SK-N-SH (cell line): ENCODE measurements around the gene GSK3A. TPM values are rescaled to one million over a fixed set of nuclear protein-coding genes. Genes with fewer than 3 reads are reported as not detected.

Source experiments
- CTCF ChIA-PET: fragments of 300-600, 350-600 bp; formaldehyde crosslinking; extraction: SDS; loops from one replicate; lab custom pipeline; 2021; lab: Yijun Ruan, JAX
- POLR2A ChIA-PET: fragments of 350-600 bp; sonication (Branson Sonifier 250); formaldehyde crosslinking; extraction: SDS; loops from one replicate; lab custom pipeline; 2020; ENCODE audit warnings: antibody characterized with exemption, inconsistent platforms; lab: Yijun Ruan, JAX
- DNase-seq: peaks from one replicate; pipeline ENCODE4 v3.0.0; 2012
- H2AFZ ChIP-seq: fragments of 200-600 bp; sonication (generic); 2 replicates; pipeline ENCODE4 v1.8.1; 2016; ENCODE audit warnings: antibody characterized with exemption, mild to moderate bottlenecking, low read depth
- H3F3A ChIP-seq: fragments of 200-600 bp; sonication (generic); replicated peaks from 2 replicates; pipeline ENCODE3; 2016; ENCODE audit warnings: antibody characterized with exemption, mild to moderate bottlenecking; ENCODE audit not compliant: insufficient read depth
- H3K27ac ChIP-seq, 2 experiments: fragments of 200-500 bp in 1 of 2; fragments of 200-600 bp in 1 of 2; sonication (Bioruptor generic) in 1 of 2; sonication (generic), shearing (Covaris generic) in 1 of 2; 2 replicates each; pipeline versions ENCODE4 v1.5.1 to v1.6.1; 2014 to 2016; ENCODE audit warnings: low read depth in 2 of 2, inconsistent platforms in 1 of 2, low read length in 1 of 2, mild to moderate bottlenecking in 1 of 2, mixed read lengths in 1 of 2
- H3K27me3 ChIP-seq: fragments of 200-600 bp; sonication (generic), shearing (Covaris generic); 2 replicates; pipeline ENCODE4 v1.6.1; 2016; ENCODE audit warnings: mixed run types; ENCODE audit not compliant: insufficient read depth
- H3K36me3 ChIP-seq, 2 experiments: fragments of 200-500 bp in 1 of 2; fragments of 200-600 bp in 1 of 2; sonication (Bioruptor generic) in 1 of 2; sonication (generic) in 1 of 2; replicated peaks in 1 of 2; 2 replicates each; pipeline versions ENCODE3 to v1.5.1; 2014 to 2016; ENCODE audit warnings: low read length in 1 of 2, mild to moderate bottlenecking in 1 of 2; ENCODE audit not compliant: insufficient read depth in 2 of 2, control insufficient read depth in 1 of 2
- H3K4me1 ChIP-seq, 2 experiments: fragments of 200-500 bp in 1 of 2; fragments of 200-600 bp in 1 of 2; sonication (Bioruptor generic) in 1 of 2; sonication (generic), shearing (Covaris generic) in 1 of 2; 2 replicates each; pipeline versions ENCODE4 v1.5.1 to v1.6.1; 2014 to 2016; ENCODE audit warnings: low read depth in 1 of 2, low read length in 1 of 2, mixed run types in 1 of 2; ENCODE audit not compliant: insufficient read depth in 2 of 2, control insufficient read depth in 1 of 2
- H3K4me2 ChIP-seq: fragments of 200-600 bp; sonication (generic), shearing (Covaris generic); 2 replicates; pipeline ENCODE4 v1.6.1; 2017; ENCODE audit warnings: mixed run types
- H3K4me3 ChIP-seq, 2 experiments: fragments of 200-500 bp in 1 of 2; fragments of 200-600 bp in 1 of 2; sonication (Bioruptor generic) in 1 of 2; sonication (generic), shearing (Covaris generic) in 1 of 2; 2 replicates each; pipeline versions ENCODE4 v1.5.1 to v1.8.1; 2014 to 2016; ENCODE audit warnings: low read depth in 2 of 2, inconsistent platforms in 1 of 2, low read length in 1 of 2, mild to moderate bottlenecking in 1 of 2, mixed read lengths in 1 of 2, moderate library complexity in 1 of 2
- H3K79me2 ChIP-seq: fragments of 200-600 bp; sonication (generic); 2 replicates; pipeline ENCODE4 v1.8.1; 2017; ENCODE audit warnings: mild to moderate bottlenecking; ENCODE audit not compliant: insufficient read depth
- H3K9ac ChIP-seq: fragments of 200-600 bp; sonication (generic); 2 replicates; pipeline ENCODE4 v1.6.1; 2017; ENCODE audit warnings: mixed run types
- H3K9me2 ChIP-seq: fragments of 200-600 bp; sonication (generic); 2 replicates; pipeline ENCODE4 v1.6.1; 2017; ENCODE audit warnings: mixed run types
- H3K9me3 ChIP-seq: fragments of 200-600 bp; sonication (generic); 2 replicates; pipeline ENCODE4 v1.6.1; 2017; ENCODE audit warnings: mixed run types, mild to moderate bottlenecking, moderate library complexity
- H4K20me1 ChIP-seq: fragments of 200-600 bp; sonication (generic); 2 replicates; pipeline ENCODE4 v1.6.1; 2017; ENCODE audit warnings: mild to moderate bottlenecking, mixed run types; ENCODE audit not compliant: insufficient read depth
- CTCF ChIP-seq: fragments of 200-600 bp; sonication (generic); IDR thresholded peaks from 2 replicates; pipeline ENCODE4 v1.6.1; 2017; ENCODE audit warnings: antibody characterized with exemption, mild to moderate bottlenecking, moderate library complexity
- ELF1 ChIP-seq: IDR thresholded peaks from 2 replicates; pipeline ENCODE4 v1.4.0; 2012
- EP300 ChIP-seq, 2 experiments: IDR thresholded peaks; 2 replicates each; pipeline versions ENCODE4 v1.4.0 to v1.6.1; 2012; ENCODE audit warnings: borderline replicate concordance in 1 of 2, low read depth in 1 of 2, low read length in 1 of 2
- EZH2phosphoT487 ChIP-seq: fragments of 200-600 bp; sonication (generic); IDR thresholded peaks from 2 replicates; pipeline ENCODE4 v1.6.1; 2017; ENCODE audit warnings: low read depth, mixed run types, mild to moderate bottlenecking, antibody characterized with exemption, moderate library complexity, borderline replicate concordance
- FOSL2 ChIP-seq: IDR thresholded peaks from 2 replicates; pipeline ENCODE4 v1.4.0; 2012; ENCODE audit warnings: low read depth, mild to moderate bottlenecking, moderate library complexity, borderline replicate concordance
- FOXJ3 ChIP-seq: sonication (generic); formaldehyde crosslinking; IDR thresholded peaks from 2 replicates; pipeline ENCODE4 v1.5.1; 2020; ENCODE audit warnings: mild to moderate bottlenecking, missing genetic modification reagents
- FOXM1 ChIP-seq: IDR thresholded peaks from 2 replicates; pipeline ENCODE4 v1.4.0; 2012; ENCODE audit warnings: low read depth, mild to moderate bottlenecking
- GATA2 ChIP-seq: sonication (generic); formaldehyde crosslinking; IDR thresholded peaks from 2 replicates; pipeline ENCODE4 v1.5.0; 2020; ENCODE audit warnings: mild to moderate bottlenecking, missing genetic modification reagents
- JUND ChIP-seq: IDR thresholded peaks from 2 replicates; pipeline ENCODE4 v1.4.0; 2012
- MEF2A ChIP-seq: IDR thresholded peaks from 2 replicates; pipeline ENCODE4 v1.4.0; 2012; ENCODE audit warnings: low read depth, borderline replicate concordance
- MXI1 ChIP-seq: IDR thresholded peaks from 2 replicates; pipeline ENCODE4 v1.6.1; 2012; ENCODE audit warnings: mild to moderate bottlenecking, low read depth, low read length, improper control_type of control experiment
- POLR2AphosphoS5 ChIP-seq: IDR thresholded peaks from 2 replicates; pipeline ENCODE4 v1.6.1; 2012; ENCODE audit warnings: low read depth, low read length
- RFX5 ChIP-seq: IDR thresholded peaks from 2 replicates; pipeline ENCODE4 v1.6.1; 2012; ENCODE audit warnings: mild to moderate bottlenecking, improper control_type of control experiment, low read length
- SIN3A ChIP-seq: IDR thresholded peaks from 2 replicates; pipeline ENCODE4 v1.6.1; 2012; ENCODE audit warnings: low read depth, mild to moderate bottlenecking, low read length, moderate library complexity, borderline replicate concordance
- USF2 ChIP-seq: fragments of 150-350 bp; IDR thresholded peaks from 2 replicates; pipeline ENCODE4 v1.6.1; 2017; ENCODE audit warnings: antibody characterized with exemption, low read length, low read depth, borderline replicate concordance
- YY1 ChIP-seq: IDR thresholded peaks from 2 replicates; pipeline ENCODE4 v1.4.0; 2012; ENCODE audit warnings: low read depth, mild to moderate bottlenecking
- WGBS: methylation state at CpG from one replicate; pipeline ENCODE4 v1.1.6; 2017; ENCODE audit warnings: low lambda C conversion rate; 5-methylcytosine and 5-hydroxymethylcytosine counted together
- polyA plus RNA-seq, 3 experiments: library from polyadenylated mRNA; depleted of rRNA; stranded (reverse); fragments of >200 nt; gene quantifications; 2 replicates each; pipeline ENCODE4 v1.2.3, GENCODE V29; 2012
- TF ChIP-seq, protein P1 (sequence below): IDR thresholded peaks from 2 replicates; pipeline ENCODE4; 2012
- TF ChIP-seq, protein P2 (sequence below): IDR thresholded peaks from 2 replicates; pipeline ENCODE4 v1.6.1; 2012; ENCODE audit warnings: mild to moderate bottlenecking, low read depth, low read length, moderate library complexity
- TF ChIP-seq, protein P3 (sequence below): IDR thresholded peaks from 2 replicates; pipeline ENCODE4 v1.4.0; 2012; ENCODE audit warnings: low read depth, borderline replicate concordance

GSK3A gene
- polyA plus RNA-seq, 1 of the 3 experiments (the other 2 are of a cell fraction) = 42.1 TPM

GRCh38 chr19:42200116-42200715, 42.2 kb downstream of the GSK3A start:
- H3K36me3 ChIP-seq = peaks cover 0 to 48% of the 10 kb centered on the region in 2 experiments
- WGBS = 83% methylated on average over 3 of the region's 5 CpGs
- H2AFZ ChIP-seq = no peak overlapping the region
- H3K9me3 ChIP-seq = no peaks in the 10 kb centered on the region
- CTCF ChIA-PET = interaction anchor here (1.4 kb wide), 1 partner anchor 67 kb away, joined by 3 read pairs; no protein-coding TSS in a partner anchor
- H3K9ac ChIP-seq = no peak overlapping the region
- no peaks in the 10 kb centered on the region for H3K4me1 ChIP-seq
- H3K79me2 ChIP-seq = peaks cover 4% of the 10 kb centered on the region
- H3K27ac ChIP-seq = no peak overlapping the region
- no peaks in the 10 kb centered on the region for H3F3A ChIP-seq
- no peak for DNase-seq
- H4K20me1 ChIP-seq = 0 out of 2 replicates have a peak, but pooled peaks cover 4% of the 10 kb centered on the region
- no peaks in the 10 kb centered on the region for H3K27me3 ChIP-seq
- TF ChIP-seq POLR2AphosphoS5 (no peak), YY1 (no peak), USF2 (no peak), EP300 (IDR thresholded peaks at IDR 0.05; ENCODE audit: borderline replicate concordance in 1 of 2, low read depth in 1 of 2, low read length in 1 of 2) (no peak), SIN3A (no peak), FOSL2 (no peak), CTCF (no peak), FOXJ3 (CRISPR knock-in tag) (no peak), RFX5 (no peak), MEF2A (no peak), FOXM1 (no peak), ELF1 (no peak), GATA2 (CRISPR knock-in tag) (no peak), EZH2phosphoT487 (no peak), JUND (no peak), MXI1 (no peak)
- TF ChIP-seq, protein P1, sequence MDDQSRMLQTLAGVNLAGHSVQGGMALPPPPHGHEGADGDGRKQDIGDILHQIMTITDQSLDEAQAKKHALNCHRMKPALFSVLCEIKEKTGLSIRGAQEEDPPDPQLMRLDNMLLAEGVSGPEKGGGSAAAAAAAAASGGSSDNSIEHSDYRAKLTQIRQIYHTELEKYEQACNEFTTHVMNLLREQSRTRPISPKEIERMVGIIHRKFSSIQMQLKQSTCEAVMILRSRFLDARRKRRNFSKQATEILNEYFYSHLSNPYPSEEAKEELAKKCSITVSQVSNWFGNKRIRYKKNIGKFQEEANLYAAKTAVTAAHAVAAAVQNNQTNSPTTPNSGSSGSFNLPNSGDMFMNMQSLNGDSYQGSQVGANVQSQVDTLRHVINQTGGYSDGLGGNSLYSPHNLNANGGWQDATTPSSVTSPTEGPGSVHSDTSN = no peak
- TF ChIP-seq, protein P2, sequence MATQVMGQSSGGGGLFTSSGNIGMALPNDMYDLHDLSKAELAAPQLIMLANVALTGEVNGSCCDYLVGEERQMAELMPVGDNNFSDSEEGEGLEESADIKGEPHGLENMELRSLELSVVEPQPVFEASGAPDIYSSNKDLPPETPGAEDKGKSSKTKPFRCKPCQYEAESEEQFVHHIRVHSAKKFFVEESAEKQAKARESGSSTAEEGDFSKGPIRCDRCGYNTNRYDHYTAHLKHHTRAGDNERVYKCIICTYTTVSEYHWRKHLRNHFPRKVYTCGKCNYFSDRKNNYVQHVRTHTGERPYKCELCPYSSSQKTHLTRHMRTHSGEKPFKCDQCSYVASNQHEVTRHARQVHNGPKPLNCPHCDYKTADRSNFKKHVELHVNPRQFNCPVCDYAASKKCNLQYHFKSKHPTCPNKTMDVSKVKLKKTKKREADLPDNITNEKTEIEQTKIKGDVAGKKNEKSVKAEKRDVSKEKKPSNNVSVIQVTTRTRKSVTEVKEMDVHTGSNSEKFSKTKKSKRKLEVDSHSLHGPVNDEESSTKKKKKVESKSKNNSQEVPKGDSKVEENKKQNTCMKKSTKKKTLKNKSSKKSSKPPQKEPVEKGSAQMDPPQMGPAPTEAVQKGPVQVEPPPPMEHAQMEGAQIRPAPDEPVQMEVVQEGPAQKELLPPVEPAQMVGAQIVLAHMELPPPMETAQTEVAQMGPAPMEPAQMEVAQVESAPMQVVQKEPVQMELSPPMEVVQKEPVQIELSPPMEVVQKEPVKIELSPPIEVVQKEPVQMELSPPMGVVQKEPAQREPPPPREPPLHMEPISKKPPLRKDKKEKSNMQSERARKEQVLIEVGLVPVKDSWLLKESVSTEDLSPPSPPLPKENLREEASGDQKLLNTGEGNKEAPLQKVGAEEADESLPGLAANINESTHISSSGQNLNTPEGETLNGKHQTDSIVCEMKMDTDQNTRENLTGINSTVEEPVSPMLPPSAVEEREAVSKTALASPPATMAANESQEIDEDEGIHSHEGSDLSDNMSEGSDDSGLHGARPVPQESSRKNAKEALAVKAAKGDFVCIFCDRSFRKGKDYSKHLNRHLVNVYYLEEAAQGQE = no peak
- TF ChIP-seq, protein P3, sequence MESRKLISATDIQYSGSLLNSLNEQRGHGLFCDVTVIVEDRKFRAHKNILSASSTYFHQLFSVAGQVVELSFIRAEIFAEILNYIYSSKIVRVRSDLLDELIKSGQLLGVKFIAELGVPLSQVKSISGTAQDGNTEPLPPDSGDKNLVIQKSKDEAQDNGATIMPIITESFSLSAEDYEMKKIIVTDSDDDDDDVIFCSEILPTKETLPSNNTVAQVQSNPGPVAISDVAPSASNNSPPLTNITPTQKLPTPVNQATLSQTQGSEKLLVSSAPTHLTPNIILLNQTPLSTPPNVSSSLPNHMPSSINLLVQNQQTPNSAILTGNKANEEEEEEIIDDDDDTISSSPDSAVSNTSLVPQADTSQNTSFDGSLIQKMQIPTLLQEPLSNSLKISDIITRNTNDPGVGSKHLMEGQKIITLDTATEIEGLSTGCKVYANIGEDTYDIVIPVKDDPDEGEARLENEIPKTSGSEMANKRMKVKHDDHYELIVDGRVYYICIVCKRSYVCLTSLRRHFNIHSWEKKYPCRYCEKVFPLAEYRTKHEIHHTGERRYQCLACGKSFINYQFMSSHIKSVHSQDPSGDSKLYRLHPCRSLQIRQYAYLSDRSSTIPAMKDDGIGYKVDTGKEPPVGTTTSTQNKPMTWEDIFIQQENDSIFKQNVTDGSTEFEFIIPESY = no peak
- H3K4me3 ChIP-seq = no peak overlapping the region
- no peak overlapping the region for H3K4me2 ChIP-seq
- H3K9me2 ChIP-seq = no peaks in the 10 kb centered on the region
- POLR2A ChIA-PET = no interaction called here
